Bronchial epithelial cell (primary cell): ENCODE data around the gene CHMP4A. TPM values are rescaled to one million over a fixed set of nuclear protein-coding genes. Genes with fewer than 3 reads are reported as not detected.
"Not testable (repeated sequence)": the region's sequence is repeated elsewhere in the genome, so short reads cannot be mapped to it uniquely, and the experiment has no call there.

Experiments used
- DNase-seq: peaks from one replicate; pipeline ENCODE4 v3.0.0-alpha.2; 2010; ENCODE audit warnings: low read depth
- FAIRE-seq: peaks from 2 replicates; lab custom pipeline; 2011; peaks lifted over from hg19 to GRCh38; lab: Jason Lieb, UNC
- H3K27me3 ChIP-seq: 2 replicates; pipeline ENCODE4 v1.5.1; 2011; ENCODE audit warnings: low read length; ENCODE audit not compliant: control insufficient read depth, insufficient read depth
- H3K36me3 ChIP-seq: 2 replicates; pipeline ENCODE4 v1.5.1; 2011; ENCODE audit warnings: low read length; ENCODE audit not compliant: control insufficient read depth, insufficient read depth
- H3K4me3 ChIP-seq: 2 replicates; pipeline ENCODE4 v1.5.1; 2011; ENCODE audit warnings: mild to moderate bottlenecking, low read depth, low read length, control low read depth
- CTCF ChIP-seq: IDR thresholded peaks from 2 replicates; pipeline ENCODE4 v1.5.1; 2011; ENCODE audit warnings: mild to moderate bottlenecking, moderate library complexity, low read length, control low read depth, inconsistent platforms; ENCODE audit not compliant: insufficient read depth, severe bottlenecking
- total RNA-seq: library from RNA; depleted of rRNA; stranded (reverse); fragments of >200 nt; gene quantifications from 2 replicates; pipeline ENCODE4 v1.2.1, GENCODE V29; 2014

Gene CHMP4A
- total RNA-seq, 1 donor from 2014 or later, result 69.8 TPM

- no peak for TF ChIP-seq CTCF
- H3K27me3 ChIP-seq, result no peaks in the 10 kb centered on the region
- no peak overlapping the region for H3K4me3 ChIP-seq
- H3K36me3 ChIP-seq, result peaks cover 16% of the 10 kb centered on the region
- no peak for DNase-seq
- FAIRE-seq, result no peak
These were observed 2.0 kb downstream of the CHMP4A start for GRCh38 chr14:24211311-24211710.

DNA sequence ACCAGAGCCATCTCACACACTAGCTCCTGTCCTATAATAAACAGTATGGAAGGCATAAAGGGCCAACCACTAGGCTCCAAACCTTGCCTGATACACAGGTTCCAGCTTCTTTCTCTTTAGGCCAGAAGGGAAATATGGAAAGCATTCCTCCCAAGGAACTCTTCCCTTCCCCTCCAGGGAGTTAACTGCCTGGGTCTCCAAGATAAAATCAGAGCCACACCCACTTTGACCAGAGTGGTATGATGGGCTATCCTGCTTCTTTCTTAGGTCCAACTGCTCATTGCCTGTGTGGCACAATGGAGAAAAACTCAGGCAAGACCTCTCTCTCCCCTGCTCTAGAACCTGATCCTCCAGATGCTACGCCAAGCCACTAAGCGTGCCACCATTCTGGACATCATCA lies 5.7 kb downstream of the CHMP4A start:
- Histone ChIP-seq H3K27me3 (no peaks in the 10 kb centered on the region), H3K36me3 (peaks cover 17% of the 10 kb centered on the region), H3K4me3 (no peak overlapping the region)
- TF ChIP-seq CTCF, result no peak
- no peak for DNase-seq
- no peak for FAIRE-seq

GRCh38 chr14:24207104-24207551 lies 6.2 kb downstream of the CHMP4A start:
- no peak for DNase-seq
- H3K27me3 ChIP-seq, result no peaks in the 10 kb centered on the region
- H3K36me3 ChIP-seq, result peaks cover 17% of the 10 kb centered on the region
- no peak for FAIRE-seq
- no peak for TF ChIP-seq CTCF
- H3K4me3 ChIP-seq, result no peak overlapping the region

DNA sequence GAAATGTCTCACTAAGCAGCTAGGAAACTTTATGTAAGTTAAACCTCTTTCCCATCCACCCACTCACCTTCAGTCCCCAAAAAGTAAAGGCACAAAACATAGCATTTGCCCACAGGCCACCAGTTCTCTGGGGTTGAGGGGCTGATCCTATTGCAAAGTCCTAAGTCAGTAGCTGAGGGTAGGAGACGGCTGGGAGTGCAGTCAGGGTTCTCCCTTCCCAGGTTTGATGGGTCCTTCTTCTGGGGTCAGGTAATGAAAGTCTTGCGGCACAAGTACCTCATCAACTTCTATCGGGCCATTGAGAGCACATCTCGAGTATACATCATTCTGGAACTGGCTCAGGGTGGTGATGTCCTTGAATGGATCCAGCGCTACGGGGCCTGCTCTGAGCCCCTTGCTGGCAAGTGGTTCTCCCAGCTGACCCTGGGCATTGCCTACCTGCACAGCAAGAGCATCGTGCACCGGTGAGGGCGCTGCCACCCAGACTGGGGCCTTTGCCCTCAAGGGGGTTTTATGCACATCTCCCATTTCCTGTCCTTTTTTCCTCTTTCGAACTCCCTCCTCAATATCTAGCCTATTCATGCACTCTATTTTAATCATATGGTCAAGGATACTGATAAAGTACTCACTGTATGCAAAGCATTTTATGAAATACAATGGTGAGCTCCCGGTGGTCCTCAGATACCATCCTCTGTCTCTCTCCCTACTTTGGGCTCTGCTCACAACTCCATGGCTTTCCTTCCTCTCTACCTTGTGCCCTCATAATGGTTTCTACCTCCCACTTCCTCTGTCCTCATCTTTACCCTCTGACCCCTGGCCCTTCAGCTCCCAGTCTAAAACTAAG lies 6.8 kb downstream of the CHMP4A start:
- H3K4me3 ChIP-seq, result no peak overlapping the region
- no peak for TF ChIP-seq CTCF
- DNase-seq (no peak), FAIRE-seq (no peak)
- peaks cover 19% of the 10 kb centered on the region for H3K36me3 ChIP-seq
- no peaks in the 10 kb centered on the region for H3K27me3 ChIP-seq

DNA sequence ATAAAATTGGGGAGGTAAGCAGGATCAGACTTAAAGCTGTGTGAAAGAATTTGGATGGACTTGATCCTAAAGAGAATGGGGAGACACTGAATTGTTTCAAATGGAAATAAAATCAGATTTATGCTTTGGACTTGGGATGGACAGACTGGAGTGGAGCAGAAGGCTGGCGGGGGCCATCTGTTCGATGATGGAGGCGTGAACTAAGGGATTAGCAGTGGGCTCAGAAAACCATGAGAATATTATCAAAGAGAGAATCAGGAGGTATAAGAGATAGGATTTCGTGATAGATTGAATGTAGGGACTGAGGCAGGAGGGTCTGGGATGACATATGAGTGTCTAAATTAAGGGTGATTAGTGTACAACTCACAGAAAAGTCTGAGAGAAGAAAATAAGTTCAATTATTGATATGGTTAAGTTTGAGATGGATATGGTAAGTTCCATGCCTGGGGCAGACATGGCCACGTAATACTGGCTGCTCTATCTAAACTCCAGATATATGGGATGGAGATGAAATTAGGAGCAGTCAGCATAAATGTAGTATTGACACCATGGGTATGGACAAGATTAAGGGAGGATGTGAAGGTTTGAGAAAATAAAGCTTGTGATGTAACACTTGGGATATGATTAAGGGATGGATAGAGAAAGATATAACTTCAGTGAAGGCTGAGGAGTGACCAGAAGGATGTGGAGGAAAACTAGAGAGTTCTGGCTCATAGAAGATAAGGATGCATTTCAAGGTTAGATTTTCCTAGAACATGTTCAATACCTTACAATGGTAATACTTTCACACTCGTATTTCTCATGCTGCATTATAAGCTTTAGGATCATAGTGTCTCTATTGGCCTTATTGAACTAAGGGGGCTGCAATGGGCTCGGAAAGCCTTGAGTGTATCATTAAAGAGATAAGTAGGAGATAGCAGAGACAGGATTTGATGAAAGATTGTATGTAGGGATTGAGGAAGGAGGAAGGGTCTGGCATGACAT lies 8.8 kb downstream of the CHMP4A start:
- DNase-seq, result no peak
- H3K27me3 ChIP-seq, result no peaks in the 10 kb centered on the region
- H3K36me3 ChIP-seq, result peaks cover 6% of the 10 kb centered on the region
- no peak for TF ChIP-seq CTCF
- no peak for FAIRE-seq
- no peak overlapping the region for H3K4me3 ChIP-seq

GRCh38 chr14:24203249-24203886 lies 9.9 kb downstream of the CHMP4A start:
- not testable (repeated sequence) for FAIRE-seq, H3K27me3 ChIP-seq, H3K36me3 ChIP-seq, DNase-seq, H3K4me3 ChIP-seq

- H3K36me3 ChIP-seq, DNase-seq, H3K27me3 ChIP-seq, FAIRE-seq, H3K4me3 ChIP-seq: not testable (repeated sequence)
These were observed 10.8 kb downstream of the CHMP4A start for GRCh38 chr14:24202538-24202937.
